Activated T-cell treated with anti-CD3 and anti-CD28 coated beads, Interleukin-2, amount 50 U/mL, for 1 hour (primary cell): ENCODE data around the gene TXNDC11.
A peak's percentile ranks its signal among the peaks of the same experiment; 100 is the strongest.

Experiments used
- DNase-seq: peaks from one replicate; pipeline ENCODE4 v3.0.0-alpha.2; 2020

The TXNDC11 gene

GRCh38 chr16:11650641-11651591 is 91.7 kb downstream of the TXNDC11 start:
- DNase-seq = no peak

- DNase-seq = no peak
These were observed 93.4 kb downstream of the TXNDC11 start for GRCh38 chr16:11649276-11649675.

GRCh38 chr16:11642765-11643116 is 99.9 kb downstream of the TXNDC11 start:
- DNase-seq = no peak

- DNase-seq = peak; percentile 52
These were observed 101.5 kb downstream of the TXNDC11 start for GRCh38 chr16:11640987-11641817.

- no peak for DNase-seq
These were observed 102.4 kb downstream of the TXNDC11 start for GRCh38 chr16:11639925-11640899.

- no peak for DNase-seq
These were observed 103.6 kb downstream of the TXNDC11 start for GRCh38 chr16:11639008-11639562.

GRCh38 chr16:11638140-11638539 is 104.5 kb downstream of the TXNDC11 start:
- DNase-seq = no peak

GRCh38 chr16:11637320-11637719 is 105.3 kb downstream of the TXNDC11 start:
- no peak for DNase-seq

- no peak for DNase-seq
These were observed 106.4 kb downstream of the TXNDC11 start for GRCh38 chr16:11636172-11636721.

GRCh38 chr16:11635679-11636171 is 106.9 kb downstream of the TXNDC11 start:
- no peak for DNase-seq

GRCh38 chr16:11635113-11635652 is 107.5 kb downstream of the TXNDC11 start:
- no peak for DNase-seq

- DNase-seq = no peak
These were observed 108.3 kb downstream of the TXNDC11 start for GRCh38 chr16:11634312-11634711.

GRCh38 chr16:11633113-11633512 is 109.5 kb downstream of the TXNDC11 start:
- DNase-seq = no peak

GRCh38 chr16:11632455-11632939 is 110.2 kb downstream of the TXNDC11 start:
- no peak for DNase-seq

GRCh38 chr16:11631214-11631613 is 111.4 kb downstream of the TXNDC11 start:
- no peak for DNase-seq

- no peak for DNase-seq
These were observed 111.9 kb downstream of the TXNDC11 start for GRCh38 chr16:11630768-11631056.

GRCh38 chr16:11630046-11630767 is 112.5 kb downstream of the TXNDC11 start:
- DNase-seq = no peak
